HG03378 (cell line): ENCODE data around the gene MECP2.

Experiments
- ATAC-seq: cut with Tn5 transposase; IDR thresholded peaks from one replicate; pipeline ENCODE4 v1.9.1; 2021; ENCODE audit warnings: mild to moderate bottlenecking, moderate library complexity; ENCODE audit not compliant: unreplicated experiment

Gene MECP2

DNA sequence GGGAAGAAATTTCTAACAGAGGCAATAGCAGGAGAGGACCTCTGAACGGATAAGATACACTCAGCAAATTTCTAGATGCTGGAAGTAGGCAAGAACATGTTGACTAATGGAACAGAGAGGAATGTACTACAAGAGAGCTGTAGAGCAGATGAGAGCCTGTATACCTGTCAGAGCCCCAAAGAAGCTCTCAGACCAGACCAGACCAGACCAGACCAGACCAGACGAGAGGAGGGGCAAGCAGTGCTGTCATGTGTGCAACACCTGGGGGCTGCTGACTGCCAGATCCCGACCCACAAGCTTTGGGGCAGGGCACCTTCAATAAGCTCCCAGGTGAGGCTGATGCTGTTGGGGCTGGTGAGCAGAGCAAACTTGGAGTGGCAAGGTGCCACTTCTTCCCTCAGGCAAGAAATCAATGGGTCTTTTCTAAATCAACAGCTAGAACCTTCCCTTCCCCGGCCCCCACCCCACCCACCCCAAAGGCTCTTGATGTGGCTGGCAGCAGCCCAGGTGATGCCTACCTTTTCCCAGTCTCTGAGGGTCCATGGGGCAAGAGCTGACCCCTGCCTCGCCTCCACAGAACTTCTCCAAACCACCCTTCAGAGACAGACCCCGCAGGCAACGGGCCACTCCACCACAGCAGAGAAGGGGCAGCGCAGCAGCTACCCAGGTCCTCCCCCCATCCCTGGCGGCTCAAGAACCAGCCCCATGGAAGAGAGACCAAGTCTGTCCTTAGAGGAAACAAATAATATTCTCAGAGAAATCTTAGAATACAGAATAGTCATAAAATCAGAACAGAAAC is 32.7 kb downstream of the MECP2 start:
- no peak for ATAC-seq

DNA sequence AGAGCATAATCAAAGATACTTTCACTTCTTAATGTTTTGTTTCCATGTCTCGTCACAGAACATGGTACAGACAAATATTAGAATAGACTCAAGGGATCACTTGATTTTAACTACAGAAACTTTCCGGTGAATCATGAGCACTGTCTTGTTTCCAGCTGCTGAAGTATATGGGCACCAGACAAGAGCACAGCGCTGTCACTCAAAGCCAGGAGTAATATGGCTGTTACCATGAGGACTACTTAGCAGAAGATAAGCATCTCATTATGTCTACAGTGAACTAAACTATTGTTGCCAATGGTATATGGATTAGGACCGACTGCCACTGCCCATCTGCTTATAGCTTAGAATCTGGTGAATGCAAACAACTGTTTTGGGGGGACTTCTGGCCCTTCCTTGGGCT is 34.3 kb downstream of the MECP2 start:
- ATAC-seq: no peak

DNA sequence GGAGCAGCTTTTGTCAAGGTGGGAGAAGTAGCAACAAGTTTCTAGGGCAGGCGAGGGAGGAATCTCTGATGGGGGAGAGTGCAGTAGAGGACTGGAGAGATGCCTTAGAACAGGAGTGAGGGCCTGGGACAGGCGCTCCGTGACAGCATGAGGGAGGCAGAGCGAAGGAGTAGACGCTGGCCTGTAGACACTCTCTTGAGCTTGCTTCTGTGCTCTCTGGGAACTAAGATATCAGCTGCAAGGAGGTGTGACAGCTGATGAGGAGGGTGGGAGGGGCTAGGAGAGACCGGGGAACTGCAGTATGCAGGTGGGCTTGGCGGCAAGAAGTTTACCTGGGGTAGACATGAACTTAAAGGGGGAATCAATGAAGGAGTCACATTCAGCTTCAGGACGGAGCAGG is 35.7 kb downstream of the MECP2 start:
- no peak for ATAC-seq

DNA sequence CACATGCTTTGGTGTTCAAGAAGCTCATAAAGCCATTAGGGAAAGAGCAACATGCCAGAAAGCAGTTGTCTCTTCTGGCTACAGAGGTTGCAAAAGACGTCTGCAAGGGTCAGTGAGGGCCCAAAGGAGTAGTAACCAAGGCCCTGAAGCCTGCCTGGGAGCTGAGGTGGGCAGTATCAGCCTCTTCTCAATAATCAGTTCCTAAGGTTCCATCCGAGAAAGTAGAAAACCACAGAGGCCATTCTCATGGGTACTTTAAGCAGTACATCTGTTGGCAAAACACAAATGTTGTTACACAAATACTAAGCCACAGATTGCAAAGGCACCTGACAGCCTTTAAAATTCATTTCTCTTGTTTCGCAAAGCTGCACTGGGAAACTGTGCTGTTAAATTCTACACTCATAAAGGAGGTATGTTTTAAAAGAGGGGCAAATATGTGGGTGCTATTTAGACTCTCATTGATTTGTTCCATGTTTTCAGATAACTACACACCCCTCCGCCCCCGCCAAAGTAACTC is 37.7 kb downstream of the MECP2 start:
- ATAC-seq: no peak

DNA sequence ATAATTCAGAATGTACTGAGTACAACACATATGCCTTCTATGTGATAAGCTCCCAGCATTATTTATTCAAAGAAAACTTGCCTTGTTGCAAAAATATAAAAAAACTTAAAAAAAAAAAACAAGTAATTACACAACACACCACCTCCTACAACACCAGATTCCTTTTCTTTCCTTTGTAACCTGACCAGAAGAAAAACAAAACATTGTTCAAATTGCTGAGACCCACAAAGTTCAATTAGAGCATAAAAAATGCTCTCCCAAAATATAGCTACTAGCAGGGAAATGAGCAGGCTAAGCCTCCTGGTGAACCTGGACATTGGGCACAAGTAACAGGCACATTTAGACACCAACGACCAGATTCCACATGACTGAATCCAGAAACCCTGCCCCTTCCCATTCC is 38.3 kb downstream of the MECP2 start:
- ATAC-seq: no peak

DNA sequence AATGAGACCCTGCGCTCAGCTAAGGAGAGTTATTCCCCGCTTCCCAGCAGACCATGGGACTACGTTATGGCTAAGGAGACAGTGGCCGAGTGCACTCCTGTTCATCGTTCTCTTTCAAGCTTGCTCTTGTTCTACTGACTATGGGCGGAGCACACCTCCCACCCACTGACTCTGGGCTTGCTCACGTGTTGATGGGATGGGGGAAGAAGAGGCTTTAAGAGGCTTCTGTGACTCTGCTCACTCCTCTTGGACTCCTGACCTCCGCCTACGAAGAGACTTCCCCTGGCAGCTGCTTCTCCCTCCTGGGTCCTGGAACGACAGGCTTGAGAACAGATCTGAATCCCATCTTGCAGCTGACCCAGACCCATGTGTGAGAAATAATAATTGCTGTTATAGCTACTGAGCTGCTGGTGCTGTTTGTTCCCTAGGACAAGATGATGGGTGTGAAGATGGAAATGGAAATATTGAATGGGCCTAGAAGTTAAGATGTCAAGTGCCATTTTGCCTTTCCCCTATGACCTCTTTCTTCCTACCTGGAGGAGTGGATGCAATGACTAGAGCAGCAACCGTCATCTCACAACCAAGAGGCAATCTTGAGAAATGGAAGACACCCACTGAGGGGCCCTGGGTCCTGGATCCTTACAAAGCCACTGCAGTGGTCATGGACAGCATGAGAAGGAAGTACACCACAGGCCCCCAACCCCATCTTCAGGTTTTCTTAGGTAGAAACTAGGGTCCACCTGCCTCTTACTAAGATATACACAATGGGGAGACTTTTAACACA is 39.1 kb downstream of the MECP2 start:
- no peak for ATAC-seq

DNA sequence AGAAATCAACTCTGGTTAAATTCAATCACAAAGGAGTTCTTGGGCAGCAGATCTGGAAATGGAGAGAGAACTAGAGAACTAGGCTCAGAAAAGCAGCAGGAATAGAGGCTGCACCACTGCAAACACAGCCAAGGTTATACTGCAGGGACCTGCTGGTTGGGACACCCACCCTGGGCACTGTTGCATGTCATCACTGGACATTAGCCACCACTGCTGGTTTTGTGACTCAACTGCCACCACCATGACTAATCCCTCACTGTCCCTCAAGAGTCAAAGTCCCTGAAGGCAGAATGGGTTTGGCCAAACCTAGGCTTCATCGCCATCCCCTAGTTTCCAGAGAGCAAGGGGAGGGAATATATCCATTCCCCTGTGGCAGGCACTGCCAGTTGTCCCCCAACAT is 39.7 kb downstream of the MECP2 start:
- no peak for ATAC-seq

DNA sequence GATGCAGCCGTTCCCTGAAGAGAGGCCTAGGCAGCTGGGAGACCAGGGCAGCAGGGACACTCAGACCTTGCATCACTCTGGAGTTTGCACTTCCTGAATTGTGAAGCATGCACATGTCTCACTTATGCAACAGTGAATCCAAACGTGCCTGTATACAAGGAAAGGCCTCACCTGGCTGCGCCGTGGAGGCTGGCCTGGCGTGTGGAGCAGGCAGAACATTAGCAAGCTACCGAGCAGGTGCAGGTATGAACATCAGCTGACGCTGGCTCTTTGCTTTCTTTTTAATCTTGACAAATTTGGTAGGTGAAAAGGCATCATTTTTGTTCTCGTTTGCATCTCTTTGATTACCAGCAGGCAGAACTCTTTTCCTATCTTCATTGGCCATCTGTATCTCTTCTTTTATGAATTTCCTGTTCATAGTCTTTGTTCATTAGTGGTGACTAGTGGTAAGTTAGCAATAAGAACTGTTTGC is 40.7 kb downstream of the MECP2 start:
- ATAC-seq: no peak

DNA sequence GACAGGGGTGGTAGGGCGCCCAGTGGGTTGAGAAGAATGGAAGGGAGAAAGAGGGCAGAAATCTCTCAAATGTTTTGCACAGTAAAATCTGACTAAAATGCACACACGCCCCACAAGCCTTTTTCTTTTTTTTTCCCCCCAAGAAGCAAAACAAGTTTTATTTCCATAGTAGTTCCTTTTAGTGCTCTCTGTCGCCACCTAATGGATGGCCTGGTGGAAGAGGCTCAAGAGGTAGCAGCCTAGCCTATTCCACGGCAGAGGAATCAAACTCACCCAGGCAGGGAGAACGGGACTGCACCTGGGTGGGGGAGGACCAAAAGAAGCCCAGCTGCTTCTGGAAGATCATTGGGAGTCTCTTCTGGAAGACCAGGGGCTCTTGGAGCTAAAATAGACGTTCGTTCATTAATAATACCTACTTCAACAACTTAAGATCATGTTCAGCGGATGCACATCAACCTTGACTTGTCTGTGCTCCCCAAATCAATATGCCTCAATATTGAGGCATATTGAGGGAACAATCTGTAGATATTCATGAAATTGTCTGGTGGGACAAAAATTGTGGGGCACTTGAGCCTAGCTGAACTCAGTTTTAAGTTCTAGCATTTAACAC is 46.2 kb downstream of the MECP2 start:
- no peak for ATAC-seq

DNA sequence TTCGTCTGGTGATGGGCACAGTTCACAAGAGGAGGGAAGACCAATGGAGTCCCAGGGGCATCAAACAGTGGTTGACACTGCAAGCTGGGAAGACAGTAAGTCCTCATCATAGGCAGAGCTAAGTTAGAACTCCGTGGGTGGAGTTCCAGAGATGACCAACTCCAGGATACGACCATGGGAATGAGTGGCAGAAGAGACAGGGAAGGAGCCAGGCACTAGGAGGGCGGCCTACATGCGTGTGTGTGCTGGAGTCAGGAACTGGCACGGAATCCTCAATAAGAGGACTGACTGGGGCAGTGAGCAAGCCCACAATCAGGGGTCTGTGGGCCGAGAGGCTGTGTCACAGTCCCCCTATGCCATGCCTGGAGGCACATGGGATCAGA is 47.4 kb downstream of the MECP2 start:
- no peak for ATAC-seq

DNA sequence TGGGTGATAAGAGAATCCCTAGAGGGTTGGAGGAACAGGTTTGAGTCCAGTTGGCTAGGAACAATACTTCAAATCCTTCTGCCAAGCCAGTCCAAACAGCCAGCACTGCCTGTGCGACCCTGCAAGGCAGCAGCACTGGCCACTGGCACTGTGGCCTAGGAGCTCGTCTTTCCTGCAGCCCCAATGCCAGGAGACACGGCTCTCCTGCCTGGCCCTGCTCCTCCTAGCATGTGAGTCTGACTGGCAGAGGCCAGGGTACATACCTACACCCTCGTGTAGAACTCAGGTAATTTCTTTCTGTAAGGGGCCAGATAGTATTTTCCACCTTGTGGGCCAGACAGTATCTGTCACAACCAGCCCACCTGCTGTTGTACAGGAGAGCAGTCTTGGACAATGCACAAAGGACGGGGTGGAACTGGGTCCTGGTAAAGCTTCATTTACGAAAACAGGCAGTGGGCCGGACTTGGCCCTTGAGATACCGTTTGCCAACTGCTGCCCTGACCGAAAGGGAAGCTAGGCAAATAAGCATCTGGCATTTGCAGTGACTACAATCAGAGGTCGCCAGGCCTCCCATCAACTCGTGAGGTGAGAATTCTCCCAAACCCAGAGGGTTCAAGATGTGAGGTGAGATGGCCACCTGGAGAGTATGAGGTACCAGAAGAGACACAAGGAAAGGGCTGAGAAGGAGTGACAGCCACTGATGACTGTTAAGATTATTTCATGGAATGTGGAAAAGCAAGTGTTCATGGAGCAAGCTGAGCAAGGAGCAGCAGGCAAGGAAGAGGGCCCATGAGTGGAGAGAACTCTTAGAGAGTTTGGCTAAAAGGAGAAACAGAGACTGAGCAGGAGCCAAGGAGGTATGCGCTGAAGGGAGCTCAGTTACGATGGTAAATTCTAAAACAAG is 48.1 kb downstream of the MECP2 start:
- ATAC-seq: no peak

DNA sequence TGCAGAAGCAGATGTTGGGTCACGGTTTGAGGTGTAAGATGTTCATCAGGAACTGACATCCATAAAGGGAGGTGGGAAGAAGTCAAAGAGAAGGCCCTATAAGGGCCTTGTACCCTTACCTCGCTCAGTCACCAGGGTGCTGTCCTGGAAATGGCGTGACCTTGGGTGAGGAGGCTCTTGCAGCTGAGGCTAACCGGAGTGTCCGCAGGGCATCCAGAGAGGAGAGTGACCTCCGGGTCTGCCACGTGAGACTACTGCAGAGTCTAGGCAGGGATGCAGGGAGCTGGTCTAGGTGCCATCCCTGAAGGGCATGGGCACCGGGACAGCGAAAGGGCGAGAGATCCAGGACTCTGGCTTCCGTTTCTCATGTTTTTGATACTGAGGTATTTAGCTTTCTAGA is 49.1 kb downstream of the MECP2 start:
- no peak for ATAC-seq

DNA sequence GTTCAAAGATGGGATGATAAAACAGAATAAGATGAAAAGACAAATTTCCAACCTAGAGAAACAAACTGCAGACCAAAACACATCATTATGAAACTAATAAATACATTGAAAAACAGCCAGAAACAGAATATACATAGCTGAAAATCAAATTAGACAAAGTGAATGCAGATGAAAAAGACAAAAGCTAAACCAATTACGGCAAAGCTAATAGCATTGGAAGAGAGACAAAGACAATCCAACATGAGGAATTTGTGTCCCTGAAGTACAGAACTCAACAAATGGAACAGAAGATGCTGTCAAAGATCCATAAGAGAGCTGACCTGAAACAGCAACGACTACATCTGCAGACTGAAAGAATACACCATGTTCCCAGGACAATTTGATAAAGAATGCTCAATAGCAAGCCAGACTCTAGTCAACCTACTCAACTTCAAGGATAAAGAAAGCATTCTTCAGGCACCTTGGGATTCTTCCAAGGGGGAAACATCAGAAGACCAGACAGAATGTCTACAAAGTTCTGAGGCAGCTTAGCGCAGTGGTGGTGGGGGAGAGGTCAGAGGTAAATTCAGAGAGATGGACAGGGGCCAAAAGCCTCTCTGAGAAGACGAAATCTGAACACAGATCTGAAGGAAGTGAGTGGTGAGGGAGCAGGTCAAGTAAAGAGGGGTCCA is 50.4 kb downstream of the MECP2 start:
- ATAC-seq: no peak

DNA sequence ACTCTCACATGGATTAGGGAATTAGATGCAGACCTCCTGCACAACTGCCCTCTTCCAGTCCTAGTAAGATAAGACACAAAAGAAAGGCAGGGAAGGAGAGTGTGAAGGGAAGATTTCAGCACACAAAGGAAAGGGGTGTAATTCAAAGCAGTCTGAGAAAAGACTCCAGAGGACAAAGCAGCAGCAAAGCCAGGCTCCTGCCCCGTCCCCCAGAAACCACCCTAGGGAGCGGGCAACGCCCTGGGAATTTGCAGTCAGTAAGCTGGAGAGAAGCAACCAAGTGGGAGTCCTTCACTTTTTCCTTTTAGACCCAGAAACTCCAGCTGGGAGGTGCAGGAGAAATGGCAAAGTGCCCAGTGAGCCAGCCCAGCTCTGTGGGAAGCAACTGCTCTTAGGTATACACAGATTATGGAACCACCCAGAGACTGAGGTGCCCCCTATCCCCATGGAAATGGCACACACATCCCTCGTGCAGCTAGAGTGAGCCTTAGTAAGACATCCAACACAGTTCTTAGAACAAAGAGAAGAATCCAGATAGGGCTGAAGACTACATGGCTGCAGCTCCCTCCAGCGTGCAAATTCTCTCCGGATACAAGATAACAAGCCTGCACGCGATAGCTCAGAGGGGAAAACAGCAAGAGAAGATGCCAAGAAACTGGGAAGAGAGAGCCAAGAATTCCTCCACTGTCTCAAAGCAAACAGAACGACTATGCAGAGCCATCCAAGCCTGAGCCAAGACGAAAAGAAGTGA is 51.3 kb downstream of the MECP2 start:
- ATAC-seq: no peak

DNA sequence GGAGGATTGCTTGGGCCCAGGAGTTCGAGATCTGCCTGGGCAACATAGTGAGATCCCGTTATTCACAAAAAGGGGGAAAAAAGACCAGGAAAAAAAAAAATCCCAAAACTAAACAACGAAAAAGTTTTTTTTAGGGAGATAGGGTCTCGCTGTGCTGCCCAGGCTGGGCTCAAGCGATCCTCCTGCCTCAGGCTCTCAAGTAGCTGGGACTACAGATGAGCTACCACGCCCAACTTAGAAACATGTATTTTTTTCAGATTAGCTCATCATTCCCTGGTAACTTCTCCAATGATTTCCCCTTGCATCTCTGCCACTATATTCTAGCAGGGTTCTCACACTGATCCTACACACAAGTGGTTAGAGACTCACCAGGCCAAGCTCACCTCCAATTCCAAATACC is 53.4 kb downstream of the MECP2 start:
- ATAC-seq: no peak

DNA sequence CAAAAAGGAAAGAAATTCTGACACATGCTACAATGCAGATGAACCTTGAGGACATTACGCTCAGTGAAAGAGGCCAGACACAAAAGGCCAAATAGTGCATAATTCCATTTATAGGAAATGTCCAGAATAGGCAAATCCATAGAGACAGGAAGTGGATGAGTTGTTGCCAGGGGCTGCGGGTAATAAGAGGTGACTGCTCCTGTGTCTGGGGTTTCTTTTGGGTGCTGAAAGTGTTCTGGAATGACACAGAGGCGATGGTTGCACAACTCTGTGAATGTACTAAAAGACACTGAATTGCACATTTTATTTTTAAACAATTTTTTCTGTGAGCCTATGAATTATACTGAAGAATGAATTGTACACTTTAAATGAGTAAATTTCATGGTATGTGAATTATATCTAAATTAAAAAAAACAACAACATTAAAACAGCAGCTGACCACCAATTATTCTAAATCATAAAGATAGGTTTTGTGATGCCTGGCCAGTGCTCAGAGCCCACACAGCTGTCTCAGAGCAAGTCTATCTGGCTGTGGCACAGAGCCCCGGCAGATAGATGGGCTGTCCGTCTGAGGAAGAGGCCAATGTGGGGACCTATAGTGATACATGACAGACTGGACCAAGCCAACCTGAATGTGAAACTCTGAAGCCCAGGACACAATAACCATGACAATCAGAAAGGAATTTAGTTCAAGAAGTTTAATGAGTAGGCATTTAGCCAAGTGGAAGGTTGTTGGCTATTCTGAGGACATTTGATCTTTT is 54.3 kb downstream of the MECP2 start:
- ATAC-seq: no peak

DNA sequence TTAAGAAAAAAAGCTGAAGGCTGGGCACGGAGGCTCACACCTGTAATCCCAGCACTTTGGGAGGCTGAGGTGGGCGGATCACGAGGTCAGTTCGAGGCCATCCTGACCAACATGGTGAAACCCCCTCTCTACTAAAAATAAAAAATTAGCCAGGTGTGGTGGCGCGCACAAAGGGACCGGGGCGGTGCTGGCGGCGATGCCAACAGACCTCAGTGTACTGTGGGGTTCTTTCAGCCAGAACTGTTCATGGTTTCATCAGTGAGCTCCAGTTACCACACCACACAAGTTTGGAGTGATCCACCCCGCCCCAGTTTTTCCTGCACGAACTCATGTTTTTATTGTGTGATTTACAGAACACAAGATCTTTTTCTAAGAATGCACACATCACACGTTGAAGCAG is 56.7 kb downstream of the MECP2 start:
- ATAC-seq: no peak

DNA sequence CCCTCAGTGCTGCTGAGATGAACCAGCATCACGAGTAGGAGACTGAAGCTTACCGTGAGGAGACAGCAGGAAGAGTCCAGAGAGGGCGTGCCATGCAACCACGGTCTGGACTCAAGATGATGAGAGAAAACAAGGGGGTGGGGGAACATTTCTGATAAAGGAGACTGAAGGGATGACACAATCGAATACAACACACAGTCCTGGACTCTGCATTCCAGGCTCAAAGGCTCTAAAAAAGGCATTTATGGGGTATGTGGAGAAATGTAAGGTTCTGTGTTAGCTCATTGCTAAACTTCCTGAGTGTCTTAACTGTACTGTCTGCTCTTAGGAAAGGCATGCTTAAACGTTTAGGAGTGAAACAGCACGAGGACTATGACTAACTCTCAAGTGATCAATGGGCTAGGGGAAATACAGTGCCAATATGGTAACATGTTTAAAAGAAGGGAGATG is 57.2 kb downstream of the MECP2 start:
- no peak for ATAC-seq

DNA sequence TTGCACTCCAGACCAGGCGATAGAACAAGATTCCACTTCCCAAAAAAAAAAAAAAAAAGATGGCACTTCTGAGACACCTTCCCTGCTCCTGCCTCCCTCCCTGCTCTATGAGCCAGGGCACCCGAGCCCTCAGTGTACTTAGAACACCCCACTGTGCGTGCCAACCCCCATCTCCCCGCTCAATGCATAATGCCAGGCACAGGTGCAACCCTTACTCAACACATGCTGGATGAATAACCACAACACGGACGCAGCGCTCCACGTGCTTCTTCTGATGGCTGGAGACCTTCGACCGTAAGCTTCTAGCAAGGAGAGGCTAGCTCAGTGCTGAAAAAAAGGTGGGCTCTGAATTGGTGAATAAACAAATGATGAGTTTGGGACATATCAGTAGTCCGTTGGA is 57.9 kb downstream of the MECP2 start:
- ATAC-seq: no peak
